HepG2 (cell line): ENCODE data around the gene TAF6L. TPM values are rescaled to one million over a fixed set of nuclear protein-coding genes. Genes with fewer than 3 reads are reported as not detected.

ENCODE experiments used
- AKAP8 ChIP-seq: sonication (generic); formaldehyde crosslinking; IDR thresholded peaks from 2 replicates; pipeline ENCODE4 v1.5.1; 2020; ENCODE audit warnings: mild to moderate bottlenecking, missing genetic modification reagents
- ATM ChIP-seq: fragments of 450-650 bp; IDR thresholded peaks from 2 replicates; pipeline ENCODE4 v1.7.1; 2017; ENCODE audit warnings: mild to moderate bottlenecking, borderline replicate concordance
- BCL3 ChIP-seq: sonication (generic); formaldehyde crosslinking; IDR thresholded peaks from 2 replicates; pipeline ENCODE4 v1.5.1; 2020; ENCODE audit warnings: mild to moderate bottlenecking, missing genetic modification reagents, moderate library complexity
- HMGA1 ChIP-seq: sonication (generic); formaldehyde crosslinking; conservative IDR thresholded peaks from 2 replicates; pipeline ENCODE4 v1.4.0; 2020; ENCODE audit warnings: missing genetic modification reagents
- HNF1A ChIP-seq, 2 experiments: sonication (generic) in 1 of 2; formaldehyde crosslinking in 1 of 2; IDR thresholded peaks; 2 replicates each; pipeline versions ENCODE4 v1.4.0 to v1.6.1; 2016 to 2020; ENCODE audit warnings: borderline replicate concordance in 1 of 2, low read depth in 1 of 2, mild to moderate bottlenecking in 1 of 2, missing genetic modification reagents in 1 of 2
- JARID2 ChIP-seq: sonication (generic); formaldehyde crosslinking; IDR thresholded peaks from 2 replicates; pipeline ENCODE4 v1.8.1; 2023; ENCODE audit warnings: missing genetic modification reagents, inconsistent platforms; ENCODE audit not compliant: insufficient replicate concordance
- KDM5A ChIP-seq: fragments of 200-600 bp; sonication (generic); IDR thresholded peaks from 2 replicates; pipeline ENCODE4 v1.7.0; 2018; ENCODE audit warnings: antibody characterized with exemption, mild to moderate bottlenecking, low read length, borderline replicate concordance
- MATR3 ChIP-seq: sonication (generic); formaldehyde crosslinking; IDR thresholded peaks from 2 replicates; pipeline ENCODE4 v1.4.0; 2020; ENCODE audit warnings: missing genetic modification reagents
- MIXL1 ChIP-seq: IDR thresholded peaks from 2 replicates; pipeline ENCODE4 v1.6.1; 2016
- MZF1 ChIP-seq: sonication (generic); formaldehyde crosslinking; IDR thresholded peaks from 2 replicates; pipeline ENCODE4 v1.8.1; 2023; ENCODE audit warnings: mild to moderate bottlenecking, missing genetic modification reagents, borderline replicate concordance
- NFKB2 ChIP-seq: sonication (generic); formaldehyde crosslinking; IDR thresholded peaks from 2 replicates; pipeline ENCODE4 v1.4.0; 2020; ENCODE audit warnings: missing genetic modification reagents, borderline replicate concordance
- PRPF4 ChIP-seq: fragments of 200-400 bp; formaldehyde crosslinking; IDR thresholded peaks from 2 replicates; pipeline ENCODE4 v1.6.1; 2016; ENCODE audit warnings: low read length, low read depth; ENCODE audit not compliant: poor library complexity, severe bottlenecking
- SALL2 ChIP-seq: sonication (generic); formaldehyde crosslinking; IDR thresholded peaks from 2 replicates; pipeline ENCODE4 v1.8.1; 2023; ENCODE audit warnings: mild to moderate bottlenecking, missing genetic modification reagents, inconsistent platforms
- ZFP37 ChIP-seq: sonication (generic); formaldehyde crosslinking; IDR thresholded peaks from 2 replicates; pipeline ENCODE4 v1.4.0; 2020; ENCODE audit warnings: missing genetic modification reagents, borderline replicate concordance
- ZMYM2 ChIP-seq: sonication (generic); formaldehyde crosslinking; IDR thresholded peaks from 2 replicates; pipeline ENCODE4 v1.8.0; 2022; ENCODE audit warnings: mild to moderate bottlenecking, missing genetic modification reagents
- ZNF253 ChIP-seq: sonication (generic); formaldehyde crosslinking; IDR thresholded peaks from 2 replicates; pipeline ENCODE4 v1.8.0; 2022; ENCODE audit warnings: mild to moderate bottlenecking, missing genetic modification reagents, borderline replicate concordance
- ZNF337 ChIP-seq: sonication (generic); formaldehyde crosslinking; IDR thresholded peaks from 2 replicates; pipeline ENCODE4 v1.5.1; 2020; ENCODE audit warnings: missing genetic modification reagents, low read depth, mild to moderate bottlenecking, borderline replicate concordance
- ZNF530 ChIP-seq: sonication (generic); formaldehyde crosslinking; IDR thresholded peaks from 2 replicates; pipeline ENCODE4 v1.5.0; 2020; ENCODE audit warnings: low read depth, mild to moderate bottlenecking, missing genetic modification reagents
- ZNF605 ChIP-seq: sonication (generic); formaldehyde crosslinking; IDR thresholded peaks from 2 replicates; pipeline ENCODE4 v1.8.0; 2022; ENCODE audit warnings: mild to moderate bottlenecking, missing genetic modification reagents
- ZNF720 ChIP-seq: sonication (generic); formaldehyde crosslinking; IDR thresholded peaks from 2 replicates; pipeline ENCODE4 v1.4.0; 2020; ENCODE audit warnings: missing genetic modification reagents
- polyA plus RNA-seq, 8 experiments: library from polyadenylated mRNA; depleted of rRNA in 3 of 8; stranded (reverse) in 7 of 8; unstranded in 1 of 8; fragments of >200 nt; fragmentation: Illumina TruSeq in 4 of 8; extraction: Trizol in 4 of 8; gene quantifications; 2 replicates each; pipeline versions ENCODE4 v1.2.1 to v1.2.3, GENCODE V29; 2011 to 2016; ENCODE audit warnings: low read depth in 4 of 8, missing spikeins in 1 of 8, mixed read lengths in 1 of 8; ENCODE audit not compliant: insufficient read depth in 1 of 8
- total RNA-seq, 5 experiments: library from RNA; depleted of rRNA; stranded (reverse); fragments of >200 nt; fragmentation: Illumina TruSeq; extraction: Trizol; gene quantifications; 2 replicates each; pipeline ENCODE4 v1.2.3, GENCODE V29; 2016; ENCODE audit warnings: low read depth in 1 of 5
- TF ChIP-seq, protein P1 (sequence below): IDR thresholded peaks from 2 replicates; pipeline ENCODE4 v1.6.1; 2016; ENCODE audit warnings: low read depth, borderline replicate concordance
- TF ChIP-seq, protein P2 (sequence below): sonication (generic); formaldehyde crosslinking; conservative IDR thresholded peaks from 2 replicates; pipeline ENCODE4 v1.4.0; 2020; ENCODE audit warnings: missing genetic modification reagents

The TAF6L gene
- total and polyA plus RNA-seq, 2 of the 13 experiments (the other 11 are each of a cell fraction or from before 2014, with no cell fraction given) = 12.6 to 19.4 TPM

DNA sequence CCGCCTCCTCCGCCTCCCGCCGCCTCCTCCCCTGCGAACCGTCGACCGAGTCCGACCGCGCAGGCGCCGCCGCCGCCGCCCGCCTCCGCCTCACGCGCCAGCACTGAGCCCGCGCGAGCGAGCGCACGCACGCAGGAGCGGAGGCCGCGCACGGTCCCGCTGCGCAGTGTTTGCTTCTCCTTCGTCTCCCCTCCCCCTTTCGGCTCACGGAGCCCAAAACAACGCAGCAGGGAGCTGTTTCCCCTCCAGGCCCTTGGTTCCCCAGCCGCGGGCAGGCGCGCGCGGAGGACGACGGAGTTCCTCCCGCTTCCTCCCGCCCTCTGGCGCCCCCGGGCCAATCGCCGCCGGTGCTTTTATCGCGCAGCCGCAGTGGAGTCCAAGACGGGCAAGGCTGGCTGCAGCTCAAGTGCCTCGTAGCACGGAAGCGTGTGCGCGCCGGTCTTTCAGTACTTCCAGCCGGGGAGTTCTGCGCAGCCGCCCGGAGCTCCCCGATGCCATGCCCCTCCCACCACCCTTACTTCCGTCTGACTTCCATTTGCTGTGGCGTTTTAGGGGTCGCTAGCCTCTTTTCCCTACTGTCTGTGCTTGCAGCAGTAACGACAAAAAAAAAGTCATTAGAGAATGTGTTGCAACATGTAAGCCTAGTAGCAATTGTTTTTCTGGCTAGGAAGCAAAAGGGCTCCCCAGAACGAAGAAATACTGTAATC lies 43.9 kb upstream of the TAF6L start, which contains the start of gene HNRNPUL2 (continued):
- no peak for TF ChIP-seq PRPF4
- TF ChIP-seq AKAP8 = peak; percentile 51; the same call in 1 of the 2 replicates
- no peak for TF ChIP-seq HMGA1 (CRISPR knock-in tag)
- no peak for TF ChIP-seq ZNF720 (CRISPR knock-in tag)
- TF ChIP-seq BCL3 (CRISPR knock-in tag) = peak; percentile 97
- TF ChIP-seq ZNF530 (CRISPR knock-in tag) = no peak
- no peak for TF ChIP-seq JARID2
- TF ChIP-seq, protein P1, sequence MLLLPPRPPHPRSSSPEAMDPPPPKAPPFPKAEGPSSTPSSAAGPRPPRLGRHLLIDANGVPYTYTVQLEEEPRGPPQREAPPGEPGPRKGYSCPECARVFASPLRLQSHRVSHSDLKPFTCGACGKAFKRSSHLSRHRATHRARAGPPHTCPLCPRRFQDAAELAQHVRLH = peak; percentile 87; the same call in 1 of the 2 replicates
- TF ChIP-seq HNF1A (IDR thresholded peaks at IDR 0.05; ENCODE audit: low read depth) = no peak
- TF ChIP-seq HNF1A (CRISPR knock-in tag; IDR thresholded peaks at IDR 0.05; ENCODE audit: borderline replicate concordance) = peak; percentile 64
- TF ChIP-seq ZMYM2 (CRISPR knock-in tag) = no peak
- TF ChIP-seq SALL2 (CRISPR knock-in tag) = peak; percentile 99
- no peak; the same call in 1 of the 2 replicates for TF ChIP-seq KDM5A
- TF ChIP-seq ZNF605 = peak; percentile 72
- no peak for TF ChIP-seq MATR3 (CRISPR knock-in tag)
- TF ChIP-seq ZNF253 = peak; percentile 93
- TF ChIP-seq MZF1 (CRISPR knock-in tag) = no peak
- peak; percentile 65; the same call in 1 of the 2 replicates for TF ChIP-seq ZFP37 (CRISPR knock-in tag)
- 0 out of 2 replicates have a peak, but pooled peaks have one; percentile 13 for TF ChIP-seq MIXL1 (CRISPR knock-in tag)
- peak; percentile 94; the same call in 1 of the 2 replicates for TF ChIP-seq NFKB2 (CRISPR knock-in tag)
- no peak for TF ChIP-seq ATM
- TF ChIP-seq, protein P2, sequence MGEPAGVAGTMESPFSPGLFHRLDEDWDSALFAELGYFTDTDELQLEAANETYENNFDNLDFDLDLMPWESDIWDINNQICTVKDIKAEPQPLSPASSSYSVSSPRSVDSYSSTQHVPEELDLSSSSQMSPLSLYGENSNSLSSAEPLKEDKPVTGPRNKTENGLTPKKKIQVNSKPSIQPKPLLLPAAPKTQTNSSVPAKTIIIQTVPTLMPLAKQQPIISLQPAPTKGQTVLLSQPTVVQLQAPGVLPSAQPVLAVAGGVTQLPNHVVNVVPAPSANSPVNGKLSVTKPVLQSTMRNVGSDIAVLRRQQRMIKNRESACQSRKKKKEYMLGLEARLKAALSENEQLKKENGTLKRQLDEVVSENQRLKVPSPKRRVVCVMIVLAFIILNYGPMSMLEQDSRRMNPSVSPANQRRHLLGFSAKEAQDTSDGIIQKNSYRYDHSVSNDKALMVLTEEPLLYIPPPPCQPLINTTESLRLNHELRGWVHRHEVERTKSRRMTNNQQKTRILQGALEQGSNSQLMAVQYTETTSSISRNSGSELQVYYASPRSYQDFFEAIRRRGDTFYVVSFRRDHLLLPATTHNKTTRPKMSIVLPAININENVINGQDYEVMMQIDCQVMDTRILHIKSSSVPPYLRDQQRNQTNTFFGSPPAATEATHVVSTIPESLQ (CRISPR knock-in tag) = no peak
- TF ChIP-seq ZNF337 (CRISPR knock-in tag) = no peak; the same call in 1 of the 2 replicates
